COLO668 (cell line): ENCODE data around the gene ZMYM2.
A peak's percentile ranks its signal among the peaks of the same experiment; 100 is the strongest.

ENCODE experiments used
- DNase-seq: peaks from one replicate; lab custom pipeline; 2025; ENCODE audit not compliant: unreplicated experiment; lab: John Stamatoyannopoulos, UW

The ZMYM2 gene

DNA sequence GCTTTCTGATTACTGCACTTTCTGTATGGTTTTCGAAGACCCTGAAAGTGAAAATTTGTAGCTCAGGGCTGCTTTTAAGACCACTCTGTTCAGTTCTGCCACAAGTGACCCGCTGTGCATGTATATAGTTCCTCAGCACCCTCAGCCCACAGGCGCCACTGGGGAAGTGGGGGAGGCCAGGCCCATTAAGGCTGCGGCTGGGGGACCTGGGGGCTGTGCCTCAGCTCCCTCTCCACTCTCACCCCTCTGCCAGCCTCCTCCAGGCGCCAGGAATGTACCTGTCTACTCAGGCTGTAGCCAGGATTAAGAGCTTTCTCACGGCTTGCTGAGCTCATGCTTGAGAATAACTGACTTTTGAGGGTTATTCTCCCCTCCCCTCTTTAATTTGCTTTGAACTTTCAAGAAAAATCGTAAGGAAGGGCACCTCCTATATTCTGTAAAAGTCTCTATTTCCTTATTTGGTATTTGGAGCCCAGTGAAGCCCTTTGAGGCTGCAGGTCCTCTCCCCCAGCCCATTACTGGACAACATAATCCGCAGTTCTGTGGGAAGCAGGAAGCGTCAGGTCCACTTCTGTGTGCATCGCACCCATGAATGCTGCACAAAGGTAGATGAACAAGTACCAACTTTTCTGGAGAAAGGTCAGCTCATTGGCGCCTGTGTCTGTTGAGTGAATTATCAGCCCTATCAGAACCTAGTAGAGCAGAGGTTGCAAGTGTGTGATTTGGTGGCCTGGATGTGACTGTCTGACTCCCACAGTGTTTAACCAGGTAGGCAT, 172.7 kb downstream of the ZMYM2 start:
- no peak for DNase-seq

DNA sequence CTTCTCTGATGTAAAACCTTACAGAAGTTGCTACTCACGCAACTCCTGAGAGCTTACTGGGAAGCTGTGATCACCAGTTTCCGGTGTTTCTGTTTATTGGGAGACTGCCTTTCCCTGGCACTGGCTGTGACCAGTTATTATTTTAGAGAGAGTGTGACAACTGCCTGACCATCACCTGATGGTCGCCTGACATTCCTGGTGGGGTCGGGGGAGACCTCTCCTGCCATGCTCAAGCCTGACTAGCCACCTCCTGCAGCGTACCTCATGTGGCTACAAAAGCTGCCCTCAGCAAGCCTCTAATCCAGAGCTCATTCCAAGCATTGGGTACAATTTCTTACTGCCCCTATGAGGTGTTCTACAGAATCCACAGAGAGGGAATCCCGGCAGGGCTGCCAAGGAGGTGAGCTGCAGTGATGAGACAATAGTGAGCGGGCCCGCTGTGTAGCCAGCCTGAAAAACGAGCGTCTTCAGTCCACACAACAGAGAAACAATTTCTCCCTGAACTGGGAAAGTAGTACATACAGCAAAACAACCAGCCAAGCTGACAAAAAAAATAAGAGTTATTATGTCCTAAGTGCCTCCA, 173.6 kb downstream of the ZMYM2 start:
- DNase-seq, result no peak

DNA sequence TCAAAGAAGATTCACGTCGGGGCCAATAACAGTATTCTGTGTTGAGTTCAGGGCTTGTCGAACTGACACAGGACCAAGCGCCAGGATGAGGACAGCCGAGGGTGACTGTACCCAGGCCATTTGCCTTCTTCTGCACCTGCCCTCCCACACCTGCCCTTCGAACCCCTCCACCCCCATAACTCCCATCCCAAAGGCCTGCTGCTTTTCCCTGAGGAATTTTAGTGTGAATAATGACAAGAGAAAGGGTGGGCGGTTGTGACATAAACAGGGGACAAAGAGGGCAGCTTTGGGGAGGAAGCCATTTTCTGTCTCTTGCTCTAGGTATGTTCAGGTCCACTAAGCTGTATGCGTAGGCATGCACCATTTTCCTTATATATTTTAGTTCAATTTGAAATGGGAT, 176.2 kb downstream of the ZMYM2 start:
- DNase-seq, result no peak

DNA sequence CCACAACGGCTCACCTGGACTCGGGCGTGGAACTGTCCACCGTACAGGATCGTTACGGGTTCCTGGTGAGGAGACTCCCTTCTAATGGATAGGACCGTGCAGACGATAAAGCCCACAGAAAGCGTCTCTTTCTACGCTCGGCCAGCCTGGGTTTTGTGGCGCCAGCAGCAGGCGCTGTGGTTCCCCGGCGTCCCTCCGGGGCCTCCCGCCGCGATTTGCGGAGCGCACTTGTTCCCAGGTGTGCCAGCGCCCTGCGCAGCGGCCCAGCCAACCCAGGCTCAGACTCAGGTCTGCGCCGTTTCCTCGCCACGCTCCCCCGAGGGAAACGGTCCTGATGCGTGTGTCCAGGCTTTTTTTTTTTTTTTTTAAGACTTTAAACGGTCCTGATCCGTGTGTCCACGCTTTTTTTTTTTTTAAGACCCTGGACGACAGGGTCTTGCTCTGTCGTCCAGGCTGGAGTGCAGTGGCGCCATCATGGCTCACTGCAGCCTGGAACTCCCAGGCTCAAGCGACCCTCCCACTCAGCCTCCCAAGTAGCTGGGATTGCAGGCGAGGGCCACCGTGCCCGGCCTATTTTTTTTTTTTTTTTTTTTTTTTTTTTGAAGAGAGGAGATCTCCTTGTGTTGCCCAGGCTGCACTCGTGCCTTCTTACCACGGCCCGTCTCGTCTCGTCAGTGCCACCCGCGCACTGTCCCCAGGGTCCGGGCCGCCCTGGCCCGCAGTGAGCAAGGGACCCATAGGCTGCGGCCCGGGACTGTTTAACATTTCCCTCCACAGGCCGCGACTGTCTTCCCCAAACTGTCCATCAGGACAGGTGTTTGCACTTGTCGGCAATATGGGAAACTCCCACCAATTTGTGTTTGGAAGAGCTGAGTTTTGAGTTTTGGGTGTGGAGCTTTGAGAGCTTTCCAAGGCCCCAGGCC, 178.5 kb downstream of the ZMYM2 start:
- peak; percentile 89 for DNase-seq

DNA sequence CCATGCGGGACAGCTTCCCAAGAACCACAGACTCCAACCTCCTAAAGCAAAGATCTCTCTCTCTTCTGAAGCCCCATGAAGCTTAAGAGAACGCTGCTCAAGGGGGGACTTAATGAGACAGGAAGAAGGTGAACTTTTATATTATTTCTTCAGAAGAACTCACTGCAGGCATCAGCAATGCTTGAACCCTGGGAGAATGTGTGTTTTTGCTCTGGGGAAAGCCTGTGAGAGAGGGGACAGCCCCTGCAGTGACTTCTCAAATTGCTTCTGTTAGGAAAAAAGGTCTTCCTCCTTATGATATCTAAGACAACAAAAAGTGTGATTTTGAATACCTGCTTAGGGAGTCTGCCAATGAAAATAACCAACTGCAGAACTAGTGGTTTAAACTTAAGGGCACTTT, 179.3 kb downstream of the ZMYM2 start:
- DNase-seq, result no peak

DNA sequence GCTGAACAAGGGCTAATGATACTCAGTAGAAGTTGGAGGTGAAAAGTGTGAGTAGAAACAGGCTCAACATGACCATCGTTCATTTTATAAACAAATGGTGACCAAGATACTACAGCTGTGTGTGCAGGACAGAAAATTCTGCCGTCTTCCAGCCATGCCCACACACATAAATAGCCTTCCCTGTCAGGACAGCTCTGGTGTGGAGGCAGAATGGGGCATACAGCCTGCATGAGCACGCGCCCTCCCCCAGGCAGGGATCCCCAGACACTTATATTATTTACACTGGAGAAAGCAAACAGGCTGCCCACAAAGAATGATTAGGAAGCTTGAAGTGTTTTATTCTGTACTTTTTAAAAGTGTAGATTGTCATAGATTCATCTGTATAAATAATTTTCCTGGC, 182.0 kb downstream of the ZMYM2 start:
- DNase-seq, result no peak
